CD4-positive, alpha-beta T cell (primary cell): ENCODE measurements around the gene NHLRC3. TPM values are rescaled to one million over a fixed set of nuclear protein-coding genes. Genes with fewer than 3 reads are reported as not detected.
A peak's percentile ranks its signal among the peaks of the same experiment; 100 is the strongest.
"Not testable (repeated sequence)": the region's sequence is repeated elsewhere in the genome, so short reads cannot be mapped to it uniquely, and the experiment has no call there.

Experiments used
- ATAC-seq: fragments of 200-7000 bp; cut with Tn5 transposase; one replicate; pipeline ENCODE4 v1.10.0; 2022; ENCODE audit warnings: mild to moderate bottlenecking; ENCODE audit not compliant: poor library complexity
- CTCF ChIA-PET: fragments of 350-600 bp; sonication (Branson Sonifier 250); formaldehyde crosslinking; loops from one replicate; lab custom pipeline; 2021; ENCODE audit warnings: antibody characterized with exemption, inconsistent platforms; lab: Charles Lee
- POLR2A ChIA-PET: fragments of 350-600 bp; sonication (Branson Sonifier 250); formaldehyde crosslinking; loops from one replicate; lab custom pipeline; 2021; ENCODE audit warnings: antibody characterized with exemption, inconsistent platforms; lab: Charles Lee
- DNase-seq, 14 experiments: peaks; one replicate each; pipeline ENCODE4 v3.0.0-alpha.2; 2013 to 2020; ENCODE audit warnings: mixed read lengths in 2 of 14
- H3K27ac ChIP-seq, 2 donors: one replicate each; pipeline versions ENCODE4 v1.5.1 to v1.7.0; 2013; ENCODE audit warnings: low read length in 2 of 2, low read depth in 1 of 2, mild to moderate bottlenecking in 1 of 2
- H3K27me3 ChIP-seq, 2 experiments: 1 replicate in 1 of 2; 2 replicates in 1 of 2; pipeline versions ENCODE4 v1.6.1 to v1.7.0; 2013; ENCODE audit warnings: low read length in 2 of 2, control low read depth in 1 of 2, mild to moderate bottlenecking in 1 of 2, moderate library complexity in 1 of 2; ENCODE audit not compliant: insufficient read depth in 2 of 2, control insufficient read depth in 1 of 2
- H3K36me3 ChIP-seq: one replicate; pipeline ENCODE4 v1.6.1; 2013; ENCODE audit warnings: low read length, control low read depth; ENCODE audit not compliant: insufficient read depth
- H3K4me1 ChIP-seq: one replicate; pipeline ENCODE4 v1.6.1; 2013; ENCODE audit warnings: low read length, control low read depth; ENCODE audit not compliant: insufficient read depth
- H3K4me3 ChIP-seq: one replicate; pipeline ENCODE4 v1.5.1; 2013; ENCODE audit warnings: mild to moderate bottlenecking, low read length, moderate library complexity
- H3K9me3 ChIP-seq, 2 experiments: 1 replicate in 1 of 2; 2 replicates in 1 of 2; pipeline versions ENCODE4 v1.6.1 to v1.7.0; 2013; ENCODE audit warnings: low read length in 2 of 2, mild to moderate bottlenecking in 2 of 2, control low read depth in 1 of 2, moderate library complexity in 1 of 2; ENCODE audit not compliant: control insufficient read depth in 1 of 2, insufficient read depth in 1 of 2
- H3K27ac Mint-ChIP-seq: one replicate; pipeline ENCODE4 v1.8.0; 2020; ENCODE audit warnings: mixed read lengths
- H3K27me3 Mint-ChIP-seq: one replicate; pipeline ENCODE4 v1.8.0; 2021; ENCODE audit warnings: mixed read lengths
- H3K36me3 Mint-ChIP-seq: one replicate; pipeline ENCODE4 v1.8.0; 2021; ENCODE audit warnings: low read depth, mixed read lengths
- H3K4me1 Mint-ChIP-seq: one replicate; pipeline ENCODE4 v1.8.0; 2021; ENCODE audit warnings: low read depth, mixed read lengths
- H3K4me3 Mint-ChIP-seq: one replicate; pipeline ENCODE4 v1.8.0; 2020; ENCODE audit warnings: mild to moderate bottlenecking, mixed read lengths
- H3K9me3 Mint-ChIP-seq: one replicate; pipeline ENCODE4 v1.8.0; 2020; ENCODE audit warnings: mixed read lengths
- intact Hi-C, 2 experiments: fragments of 100-400 bp; cut with DNase I in 1 of 2; cut with micrococcal nuclease in 1 of 2; formaldehyde crosslinking; loops; one replicate each; pipeline versions ENCODE4 v1.15.1 to v1.9.0; 2023 to 2025; cut with DNase I, micrococcal nuclease
- total RNA-seq, 174 experiments: library from RNA in 2 of 174; stranded (reverse) in 2 of 174; gene quantifications; one replicate each; pipeline ENCODE4 v1.2.3 and lab custom pipeline; 2021 to 2026
- TF ChIP-seq, protein P1 (sequence below): fragments of 200-600 bp; IDR thresholded peaks from one replicate; pipeline ENCODE4 v1.8.0; 2022; ENCODE audit warnings: antibody characterized with exemption, mild to moderate bottlenecking

NHLRC3 gene
- total RNA-seq, 2 experiments from 2014 or later: 3.9 to 5.9 TPM

DNA sequence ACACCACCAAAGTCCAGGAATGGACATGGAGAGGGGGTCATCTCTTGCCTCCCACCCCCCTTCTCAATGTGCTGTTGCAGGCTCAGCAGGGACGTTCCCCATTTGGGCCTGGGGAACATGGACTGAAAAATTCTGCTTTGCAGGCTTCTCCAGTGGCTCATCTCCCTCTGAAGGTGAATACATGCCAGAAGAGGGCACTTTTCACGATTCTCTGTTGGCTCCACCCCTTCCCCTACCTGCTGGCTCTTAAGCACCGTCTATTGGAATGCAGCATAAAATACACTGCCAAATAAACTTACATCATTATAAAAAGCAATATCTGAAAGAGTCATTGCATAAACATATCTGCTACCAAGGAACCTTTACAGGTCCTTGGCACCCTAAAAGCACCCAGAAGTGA lies 35.7 kb downstream of the NHLRC3 start:
- Mint-ChIP-seq H3K27ac (no peak overlapping the region), H3K27me3 (peaks cover 63% of the 10 kb centered on the region), H3K36me3 (no peaks in the 10 kb centered on the region), H3K4me3 (no peak overlapping the region), H3K4me1 (no peaks in the 10 kb centered on the region), H3K9me3 (no peaks in the 10 kb centered on the region)
- ATAC-seq (no peak), DNase-seq (no peak)
- ChIA-PET CTCF (no interaction called here), POLR2A (no interaction called here)
- H3K36me3 ChIP-seq: no peaks in the 10 kb centered on the region
- TF ChIP-seq, protein P1, sequence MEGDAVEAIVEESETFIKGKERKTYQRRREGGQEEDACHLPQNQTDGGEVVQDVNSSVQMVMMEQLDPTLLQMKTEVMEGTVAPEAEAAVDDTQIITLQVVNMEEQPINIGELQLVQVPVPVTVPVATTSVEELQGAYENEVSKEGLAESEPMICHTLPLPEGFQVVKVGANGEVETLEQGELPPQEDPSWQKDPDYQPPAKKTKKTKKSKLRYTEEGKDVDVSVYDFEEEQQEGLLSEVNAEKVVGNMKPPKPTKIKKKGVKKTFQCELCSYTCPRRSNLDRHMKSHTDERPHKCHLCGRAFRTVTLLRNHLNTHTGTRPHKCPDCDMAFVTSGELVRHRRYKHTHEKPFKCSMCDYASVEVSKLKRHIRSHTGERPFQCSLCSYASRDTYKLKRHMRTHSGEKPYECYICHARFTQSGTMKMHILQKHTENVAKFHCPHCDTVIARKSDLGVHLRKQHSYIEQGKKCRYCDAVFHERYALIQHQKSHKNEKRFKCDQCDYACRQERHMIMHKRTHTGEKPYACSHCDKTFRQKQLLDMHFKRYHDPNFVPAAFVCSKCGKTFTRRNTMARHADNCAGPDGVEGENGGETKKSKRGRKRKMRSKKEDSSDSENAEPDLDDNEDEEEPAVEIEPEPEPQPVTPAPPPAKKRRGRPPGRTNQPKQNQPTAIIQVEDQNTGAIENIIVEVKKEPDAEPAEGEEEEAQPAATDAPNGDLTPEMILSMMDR: no peak
- H3K4me1 ChIP-seq: no peaks in the 10 kb centered on the region
- H3K9me3 ChIP-seq: no peaks in the 10 kb centered on the region
- H3K4me3 ChIP-seq: no peak overlapping the region
- H3K27ac ChIP-seq: no peak overlapping the region
- H3K27me3 ChIP-seq: peaks cover 17 to 21% of the 10 kb centered on the region in 2 experiments
- intact Hi-C loops: no loop called here

DNA sequence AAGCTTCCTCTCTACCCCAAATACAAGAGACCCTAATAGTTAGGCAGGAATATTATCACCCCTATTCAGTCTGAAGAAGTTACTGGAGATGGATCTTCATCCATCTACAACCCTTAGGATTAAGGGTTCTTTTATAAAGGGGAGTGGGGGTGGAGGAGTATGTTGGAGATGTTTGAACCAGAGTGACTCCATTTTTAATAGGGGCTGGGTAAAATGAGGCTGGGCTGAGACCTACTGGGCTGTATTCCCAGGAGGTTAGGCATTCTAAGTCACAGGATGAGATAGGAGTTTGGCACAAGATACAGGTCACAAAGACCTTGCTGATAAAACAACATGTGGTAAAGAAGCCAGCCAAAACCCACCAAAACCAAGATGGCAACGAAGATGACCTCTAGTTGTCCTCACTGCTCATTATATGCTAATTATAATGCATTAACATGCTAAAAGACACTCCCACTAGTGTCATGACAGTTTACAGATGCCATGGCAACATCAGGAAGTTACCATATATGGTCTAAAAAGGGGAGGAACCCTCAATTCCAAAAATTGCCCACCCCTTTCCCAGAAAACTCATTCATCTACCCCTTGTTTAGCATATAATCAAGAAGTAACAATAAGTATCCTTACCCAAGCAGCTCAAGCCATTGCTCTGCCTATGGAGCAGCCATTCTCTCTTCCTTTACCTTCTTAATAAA lies 48.1 kb downstream of the NHLRC3 start:
- H3K27me3 ChIP-seq, H3K36me3 ChIP-seq, CTCF ChIA-PET, H3K4me1 ChIP-seq, POLR2A ChIA-PET, intact Hi-C loops, H3K4me1 Mint-ChIP-seq, H3K36me3 Mint-ChIP-seq, H3K27ac Mint-ChIP-seq, H3K9me3 ChIP-seq, DNase-seq, H3K27me3 Mint-ChIP-seq, H3K27ac ChIP-seq, H3K4me3 Mint-ChIP-seq, H3K4me3 ChIP-seq, ATAC-seq, H3K9me3 Mint-ChIP-seq: not testable (repeated sequence)

DNA sequence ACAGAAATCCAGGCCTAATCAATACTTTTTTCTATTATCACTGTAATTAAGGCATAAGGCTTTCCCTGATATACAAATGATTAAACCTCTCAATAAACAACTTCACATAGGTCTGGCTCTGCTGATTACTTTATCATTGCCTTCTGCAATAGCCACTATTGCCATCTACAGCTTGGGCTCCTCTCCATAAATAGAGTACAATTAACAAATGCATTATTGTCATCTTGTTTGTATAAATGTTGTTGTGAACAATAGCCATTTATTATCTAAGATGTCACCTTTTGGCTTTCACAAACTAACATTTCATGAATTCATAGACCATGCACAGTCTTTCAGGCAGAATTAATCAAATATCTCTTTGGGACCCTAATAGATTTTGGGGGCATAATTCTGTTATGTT lies 53.3 kb downstream of the NHLRC3 start:
- TF ChIP-seq, protein P1: no peak
- no peaks in the 10 kb centered on the region for H3K9me3 ChIP-seq
- no peak overlapping the region for H3K27ac Mint-ChIP-seq
- intact Hi-C loops: no loop called here
- ATAC-seq: no peak
- DNase-seq: no peak
- H3K4me3 Mint-ChIP-seq: no peak overlapping the region
- no peaks in the 10 kb centered on the region for H3K36me3 Mint-ChIP-seq
- CTCF ChIA-PET: no interaction called here
- no peak overlapping the region for H3K27ac ChIP-seq
- H3K4me1 Mint-ChIP-seq: peaks cover 11% of the 10 kb centered on the region
- POLR2A ChIA-PET: no interaction called here
- H3K36me3 ChIP-seq: no peaks in the 10 kb centered on the region
- no peaks in the 10 kb centered on the region for H3K4me1 ChIP-seq
- H3K27me3 ChIP-seq: no peaks in the 10 kb centered on the region
- no peaks in the 10 kb centered on the region for H3K9me3 Mint-ChIP-seq
- H3K4me3 ChIP-seq: no peak overlapping the region
- H3K27me3 Mint-ChIP-seq: no peaks in the 10 kb centered on the region

DNA sequence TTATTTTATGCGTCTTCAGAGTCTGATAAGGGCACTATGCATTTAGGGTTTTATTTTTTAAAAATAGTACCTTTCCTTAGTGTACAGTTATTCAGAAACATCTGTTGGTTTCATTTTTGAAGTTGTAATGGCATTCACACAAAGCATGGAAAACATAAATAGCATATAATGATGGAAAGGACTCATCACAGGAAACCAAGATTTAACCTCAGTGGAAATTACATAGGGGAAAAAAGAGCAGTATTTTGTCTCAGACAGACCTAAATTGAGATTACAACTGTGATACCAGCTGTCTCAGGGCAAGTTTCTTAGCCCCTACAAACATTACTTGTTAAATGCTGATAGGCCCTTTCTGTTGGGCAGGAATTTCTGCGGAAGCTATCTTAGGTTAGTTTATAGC lies 57.2 kb downstream of the NHLRC3 start:
- H3K4me1 Mint-ChIP-seq: peaks cover 11% of the 10 kb centered on the region
- Histone ChIP-seq H3K27me3 (no peaks in the 10 kb centered on the region), H3K27ac (no peak overlapping the region), H3K4me3 (no peak overlapping the region), H3K4me1 (no peaks in the 10 kb centered on the region), H3K36me3 (no peaks in the 10 kb centered on the region), H3K9me3 (no peaks in the 10 kb centered on the region)
- no peak overlapping the region for H3K27ac Mint-ChIP-seq
- ChIA-PET POLR2A (interaction anchor here (1.0 kb wide), 1 partner anchor 57 kb away, joined by 4 read pairs; the partner anchor contains the start of gene NHLRC3), CTCF (interaction anchor here (1.1 kb wide), 2 partner anchors 16 to 18 kb away, joined by 3 to 4 read pairs; no protein-coding TSS in a partner anchor)
- ATAC-seq (no peak), DNase-seq (peak in 1 of 14 experiments; percentile 3)
- H3K4me3 Mint-ChIP-seq: no peak overlapping the region
- TF ChIP-seq, protein P1: no peak
- no peaks in the 10 kb centered on the region for H3K9me3 Mint-ChIP-seq
- H3K27me3 Mint-ChIP-seq: no peaks in the 10 kb centered on the region
- H3K36me3 Mint-ChIP-seq: no peaks in the 10 kb centered on the region
- intact Hi-C loops: no loop called here
